GM18520 (cell line): ENCODE measurements around the gene CSF2.
"Not testable (repeated sequence)": the region's sequence is repeated elsewhere in the genome, so short reads cannot be mapped to it uniquely, and the experiment has no call there.

ENCODE experiments used
- ATAC-seq: cut with Tn5 transposase; IDR thresholded peaks from one replicate; pipeline ENCODE4 v1.9.1; 2021; ENCODE audit not compliant: unreplicated experiment

Gene CSF2

DNA sequence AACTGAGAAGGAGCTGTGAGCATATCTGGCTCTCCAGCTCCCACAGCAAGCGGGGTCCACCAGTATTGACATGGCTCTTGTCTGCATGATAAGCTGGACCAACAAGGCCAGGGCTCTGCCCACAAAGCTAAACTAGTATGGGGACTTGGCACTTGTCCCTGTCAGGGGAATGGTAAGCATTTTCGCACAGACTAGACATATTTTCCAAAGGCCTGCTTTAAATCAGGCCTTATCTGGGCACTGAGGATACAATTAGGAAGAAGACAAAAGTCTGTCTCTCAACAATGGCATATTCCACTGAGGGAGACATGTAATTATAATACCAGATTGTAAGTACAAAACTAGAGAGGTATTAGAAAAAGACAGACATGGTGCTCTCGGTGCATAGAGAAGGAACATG, 32.1 kb downstream of the CSF2 start:
- no peak for ATAC-seq

GRCh38 chr5:132108495-132108894, 34.9 kb downstream of the CSF2 start:
- not testable (repeated sequence) for ATAC-seq

- not testable (repeated sequence) for ATAC-seq
These were observed 35.4 kb downstream of the CSF2 start for GRCh38 chr5:132108957-132109356.

GRCh38 chr5:132109494-132110053, 36.0 kb downstream of the CSF2 start:
- no peak for ATAC-seq

- no peak for ATAC-seq
These were observed 36.6 kb downstream of the CSF2 start for GRCh38 chr5:132110195-132110594.

DNA sequence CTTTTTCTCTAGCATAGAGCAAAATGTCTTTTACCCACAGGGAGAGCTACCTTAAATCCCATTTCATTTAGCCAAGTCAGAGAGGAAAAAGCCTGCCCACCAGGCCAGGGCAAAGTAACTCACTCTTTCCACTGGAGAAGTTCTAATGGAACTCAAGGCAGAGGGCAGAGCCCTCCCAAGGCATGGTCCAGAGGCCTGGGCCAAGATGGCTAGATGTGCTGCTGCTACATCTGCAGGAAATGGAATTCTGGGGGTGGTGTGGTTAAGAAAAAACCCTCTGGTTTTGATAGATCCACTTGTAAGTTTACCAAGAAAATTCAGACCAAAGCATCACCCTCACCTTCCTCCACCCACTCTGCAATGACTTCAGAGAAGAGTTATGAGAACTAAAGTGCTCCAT, 37.3 kb downstream of the CSF2 start:
- no peak for ATAC-seq

- ATAC-seq, result no peak
These were observed 38.5 kb downstream of the CSF2 start for GRCh38 chr5:132112111-132112510.

DNA sequence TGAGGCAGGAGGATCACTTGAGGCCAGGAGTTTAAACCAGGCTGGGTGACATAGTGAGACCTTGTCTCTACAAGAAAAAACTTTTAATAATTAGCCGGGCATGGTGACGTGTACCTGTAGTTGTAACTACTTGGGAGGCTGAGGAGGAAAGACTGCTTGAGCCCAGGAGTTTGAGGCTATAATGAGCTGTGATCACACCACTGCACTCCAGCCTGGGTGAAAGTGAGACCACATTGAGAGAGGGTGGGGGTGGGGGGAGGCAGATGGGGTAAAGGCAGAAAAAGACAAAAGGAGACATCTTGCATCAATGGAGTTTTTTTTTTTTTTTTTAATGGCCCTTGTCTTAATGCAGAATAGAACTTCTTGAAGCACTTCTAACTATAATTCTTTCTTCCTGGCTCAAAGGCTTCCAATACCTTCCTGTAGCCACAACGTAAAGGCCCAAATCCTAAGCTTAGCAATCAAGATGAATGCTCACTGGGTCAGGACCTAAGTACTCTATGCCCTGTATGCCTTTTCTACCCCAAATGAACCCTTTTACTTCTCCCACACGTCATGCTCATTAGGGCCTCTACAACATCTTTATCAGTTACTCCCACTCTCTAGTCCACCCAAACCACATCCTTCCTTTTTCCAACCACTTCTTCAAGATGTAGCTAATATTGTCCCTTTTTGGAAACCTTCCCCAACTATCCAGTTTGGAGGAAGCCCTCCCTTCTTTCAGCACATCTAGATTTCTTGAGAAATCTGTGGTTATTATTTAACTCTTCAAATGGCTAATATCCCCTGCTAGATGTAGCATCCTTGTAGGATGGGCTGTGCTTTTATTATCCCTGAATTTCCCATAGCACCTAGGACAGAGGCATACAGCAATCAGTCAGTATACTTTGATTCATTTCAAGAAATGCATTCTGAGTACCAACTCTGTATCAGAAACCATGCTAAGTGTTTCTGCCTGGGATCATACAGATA, 40.8 kb downstream of the CSF2 start:
- no peak for ATAC-seq

GRCh38 chr5:132115375-132115774, 41.8 kb downstream of the CSF2 start:
- ATAC-seq, result no peak

- ATAC-seq, result no peak
These were observed 42.5 kb downstream of the CSF2 start for GRCh38 chr5:132116072-132116471.

DNA sequence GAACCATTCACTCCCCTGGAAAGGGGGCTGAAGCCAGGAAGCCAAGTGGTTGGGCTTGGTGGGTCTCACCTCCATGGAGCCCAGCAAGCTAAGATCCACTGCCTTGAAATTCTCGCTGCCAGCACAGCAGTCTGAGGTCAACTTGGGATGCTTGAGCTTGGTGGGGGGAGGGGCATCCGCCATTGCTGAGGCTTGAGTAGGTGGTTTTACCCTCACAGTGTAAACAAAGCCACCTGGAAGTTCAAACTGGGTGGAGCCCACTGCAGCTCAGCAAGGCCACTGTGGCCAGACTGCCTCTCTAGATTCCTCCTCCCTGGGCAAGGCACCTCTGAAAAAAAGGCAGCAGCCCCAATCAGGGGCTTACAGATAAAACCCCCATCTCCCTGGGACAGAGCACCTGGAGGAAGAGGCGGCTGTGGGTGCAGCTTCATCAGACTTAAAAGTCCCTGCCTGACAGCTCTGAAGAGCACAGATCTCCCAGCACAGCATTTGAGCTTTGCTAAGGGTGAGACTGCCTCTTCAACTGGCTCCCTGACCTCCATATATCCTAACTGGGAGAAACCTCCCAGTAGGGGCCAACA, 43.4 kb downstream of the CSF2 start:
- ATAC-seq, result not testable (repeated sequence)

DNA sequence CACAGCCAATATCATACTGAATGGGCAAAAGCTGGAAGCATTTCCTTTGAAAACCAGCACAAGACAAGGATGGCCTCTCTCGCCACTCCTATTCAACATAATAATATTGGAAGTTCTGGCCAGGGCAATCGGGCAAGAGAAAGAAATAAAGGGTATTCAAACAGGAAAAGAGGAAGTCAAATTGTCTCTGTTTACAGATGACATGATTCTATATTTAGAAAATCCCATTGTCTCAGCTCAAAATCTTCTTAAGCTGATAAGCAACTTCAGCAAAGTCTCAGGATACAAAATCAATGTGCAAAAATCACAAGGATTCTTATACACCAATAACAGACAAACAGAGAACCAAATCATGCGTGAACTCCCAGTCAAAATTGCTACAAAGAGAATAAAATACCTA, 47.1 kb downstream of the CSF2 start:
- ATAC-seq, result not testable (repeated sequence)

- ATAC-seq, result not testable (repeated sequence)
These were observed 49.4 kb downstream of the CSF2 start for GRCh38 chr5:132122971-132123370.

GRCh38 chr5:132123578-132123977, 50.0 kb downstream of the CSF2 start:
- not testable (repeated sequence) for ATAC-seq
